ENCODE data around the gene HTR3A.

HTR3A gene

DNA sequence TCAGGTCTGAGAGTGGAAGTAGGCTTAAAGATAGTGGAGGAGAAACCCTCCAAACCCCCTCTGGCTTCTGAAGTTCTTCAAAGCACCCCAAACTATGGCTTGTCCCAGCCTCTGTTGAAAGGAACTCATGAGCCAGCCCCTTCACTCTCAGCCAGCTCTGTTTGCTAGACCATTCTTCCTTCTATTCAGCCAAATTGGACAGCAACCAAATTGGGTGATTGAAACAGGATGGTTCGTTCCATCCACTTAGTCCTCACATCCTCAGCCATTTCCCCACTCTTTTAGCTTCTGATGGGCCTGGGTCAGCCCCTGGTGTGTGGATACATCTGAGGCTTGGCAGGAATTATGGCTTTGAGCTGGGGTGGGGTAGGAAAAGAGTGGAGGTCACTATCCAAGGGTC lies 4.5 kb downstream of the HTR3A start:
- DNase-seq = no peak

DNA sequence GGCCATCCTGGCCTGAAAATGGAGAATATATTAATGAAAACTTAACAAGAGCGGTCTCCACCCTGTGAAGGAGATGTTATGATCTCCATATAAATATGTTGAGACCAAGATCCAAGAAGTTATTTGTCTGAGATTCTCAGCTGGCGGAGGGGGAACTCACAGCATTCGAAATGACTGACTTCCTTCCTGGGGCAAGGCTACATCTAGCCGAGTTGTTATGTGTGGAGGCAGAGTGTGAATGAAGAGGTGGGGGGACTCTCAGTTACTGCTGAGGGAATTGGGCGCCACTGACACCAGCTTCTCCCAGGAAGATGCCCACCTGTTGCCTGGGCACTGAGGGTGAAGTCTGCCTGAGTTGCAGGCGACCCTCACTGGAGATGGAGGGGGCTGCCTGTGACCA lies 5.9 kb downstream of the HTR3A start:
- no peak for DNase-seq

DNA sequence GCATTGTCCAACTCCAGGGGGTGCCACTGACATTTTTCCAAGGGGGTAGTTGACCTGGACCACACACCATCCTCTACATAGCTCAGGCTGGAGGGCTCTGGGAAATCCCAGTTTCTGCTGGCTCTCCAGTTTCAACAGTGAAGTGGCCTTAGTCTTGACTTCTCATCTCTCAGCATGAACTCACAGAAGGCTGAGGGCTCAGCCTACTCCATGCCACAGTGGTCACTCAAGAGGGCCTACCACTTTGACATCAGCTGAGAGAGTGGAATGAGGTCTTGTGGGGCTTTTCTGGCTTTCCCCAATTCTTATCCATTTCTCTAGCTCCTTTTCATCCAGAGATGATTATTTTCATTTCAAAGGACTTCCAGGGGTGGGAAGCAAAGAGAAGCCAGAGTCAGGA lies 7.4 kb downstream of the HTR3A start:
- no peak for DNase-seq

DNA sequence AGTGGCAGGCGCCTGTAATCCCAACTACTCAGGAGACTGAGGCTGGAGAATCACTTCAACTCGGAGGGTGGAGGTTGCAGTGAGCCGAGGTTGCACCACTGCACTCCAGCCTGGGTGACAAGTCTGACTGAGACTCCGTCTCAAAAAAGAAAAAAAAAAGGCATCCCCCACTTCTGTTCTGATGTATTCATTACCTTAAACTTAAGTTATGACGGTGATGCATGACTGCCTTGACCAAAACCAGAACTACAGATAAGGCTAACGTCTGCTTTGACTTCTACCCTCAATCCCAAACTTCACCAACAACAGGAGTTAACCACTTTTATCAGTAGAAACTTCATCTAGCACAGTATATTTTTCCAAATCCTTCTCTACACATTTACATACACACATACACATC lies 9.9 kb downstream of the HTR3A start:
- DNase-seq = no peak

DNA sequence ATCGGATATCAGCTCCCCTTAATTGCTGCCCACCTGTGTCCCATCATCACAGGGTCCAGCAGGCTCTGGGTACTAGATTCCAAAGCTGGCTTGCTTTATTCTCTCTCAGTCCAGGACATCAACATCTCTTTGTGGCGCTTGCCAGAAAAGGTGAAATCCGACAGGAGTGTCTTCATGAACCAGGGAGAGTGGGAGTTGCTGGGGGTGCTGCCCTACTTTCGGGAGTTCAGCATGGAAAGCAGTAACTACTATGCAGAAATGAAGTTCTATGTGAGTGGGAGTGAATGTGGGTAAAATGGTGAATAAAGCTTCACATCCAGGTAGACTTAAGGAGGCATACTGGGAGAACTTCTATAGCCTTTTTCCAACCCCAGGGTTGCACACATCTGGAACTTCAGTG lies 11.0 kb downstream of the HTR3A start:
- no peak for DNase-seq

DNA sequence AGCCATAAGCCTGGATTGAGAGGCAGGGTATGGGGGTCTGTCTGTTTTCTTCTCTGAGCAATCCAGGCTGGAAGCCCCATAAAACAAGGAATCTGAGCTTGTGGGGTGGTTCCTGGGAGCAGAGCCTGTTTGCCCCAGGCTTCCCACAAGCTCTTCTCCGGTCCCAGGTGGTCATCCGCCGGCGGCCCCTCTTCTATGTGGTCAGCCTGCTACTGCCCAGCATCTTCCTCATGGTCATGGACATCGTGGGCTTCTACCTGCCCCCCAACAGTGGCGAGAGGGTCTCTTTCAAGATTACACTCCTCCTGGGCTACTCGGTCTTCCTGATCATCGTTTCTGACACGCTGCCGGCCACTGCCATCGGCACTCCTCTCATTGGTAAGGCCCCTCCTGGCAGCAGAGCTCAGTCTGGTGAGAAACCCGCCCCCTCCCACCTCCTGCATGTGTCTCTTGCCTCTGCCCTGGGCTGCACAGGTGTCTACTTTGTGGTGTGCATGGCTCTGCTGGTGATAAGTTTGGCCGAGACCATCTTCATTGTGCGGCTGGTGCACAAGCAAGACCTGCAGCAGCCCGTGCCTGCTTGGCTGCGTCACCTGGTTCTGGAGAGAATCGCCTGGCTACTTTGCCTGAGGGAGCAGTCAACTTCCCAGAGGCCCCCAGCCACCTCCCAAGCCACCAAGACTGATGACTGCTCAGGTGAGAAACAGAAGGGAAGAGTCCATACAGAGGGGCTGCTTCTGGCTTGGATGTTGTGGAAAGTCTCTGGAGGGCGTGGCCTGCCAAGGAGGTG lies 11.6 kb downstream of the HTR3A start:
- no peak for DNase-seq

DNA sequence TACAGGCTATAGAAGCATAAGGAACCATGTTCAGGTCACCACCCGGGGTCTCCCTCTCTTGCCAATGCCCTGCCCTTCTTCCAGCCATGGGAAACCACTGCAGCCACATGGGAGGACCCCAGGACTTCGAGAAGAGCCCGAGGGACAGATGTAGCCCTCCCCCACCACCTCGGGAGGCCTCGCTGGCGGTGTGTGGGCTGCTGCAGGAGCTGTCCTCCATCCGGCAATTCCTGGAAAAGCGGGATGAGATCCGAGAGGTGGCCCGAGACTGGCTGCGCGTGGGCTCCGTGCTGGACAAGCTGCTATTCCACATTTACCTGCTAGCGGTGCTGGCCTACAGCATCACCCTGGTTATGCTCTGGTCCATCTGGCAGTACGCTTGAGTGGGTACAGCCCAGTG lies 14.5 kb downstream of the HTR3A start:
- DNase-seq = no peak

DNA sequence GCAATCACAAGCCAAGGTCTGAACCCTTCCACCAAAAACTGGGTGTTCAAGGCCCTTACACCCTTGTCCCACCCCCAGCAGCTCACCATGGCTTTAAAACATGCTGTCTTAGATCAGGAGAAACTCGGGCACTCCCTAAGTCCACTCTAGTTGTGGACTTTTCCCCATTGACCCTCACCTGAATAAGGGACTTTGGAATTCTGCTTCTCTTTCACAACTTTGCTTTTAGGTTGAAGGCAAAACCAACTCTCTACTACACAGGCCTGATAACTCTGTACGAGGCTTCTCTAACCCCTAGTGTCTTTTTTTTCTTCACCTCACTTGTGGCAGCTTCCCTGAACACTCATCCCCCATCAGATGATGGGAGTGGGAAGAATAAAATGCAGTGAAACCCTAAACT lies 15.0 kb downstream of the HTR3A start:
- no peak for DNase-seq

DNA sequence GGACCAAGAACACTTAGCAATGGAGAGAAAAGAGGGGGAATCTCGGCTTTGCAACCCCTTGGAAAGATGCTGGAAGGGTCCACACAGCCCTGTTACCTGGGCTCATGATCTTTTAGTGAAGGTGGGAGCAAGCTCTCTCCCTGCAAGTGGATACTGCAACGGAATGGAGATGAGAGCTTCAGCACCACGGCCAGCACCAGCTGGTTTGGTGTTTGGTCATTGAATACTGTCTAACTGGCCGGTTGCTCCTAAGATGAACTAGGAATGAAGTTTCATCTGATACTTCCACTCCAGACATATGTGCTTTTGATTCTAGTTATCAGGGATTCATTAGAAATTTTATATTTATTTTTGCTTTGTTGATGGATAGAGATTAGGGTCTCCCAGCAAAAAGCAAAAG lies 16.3 kb downstream of the HTR3A start:
- DNase-seq = peak; percentile 26 to 56 (median 38)

DNA sequence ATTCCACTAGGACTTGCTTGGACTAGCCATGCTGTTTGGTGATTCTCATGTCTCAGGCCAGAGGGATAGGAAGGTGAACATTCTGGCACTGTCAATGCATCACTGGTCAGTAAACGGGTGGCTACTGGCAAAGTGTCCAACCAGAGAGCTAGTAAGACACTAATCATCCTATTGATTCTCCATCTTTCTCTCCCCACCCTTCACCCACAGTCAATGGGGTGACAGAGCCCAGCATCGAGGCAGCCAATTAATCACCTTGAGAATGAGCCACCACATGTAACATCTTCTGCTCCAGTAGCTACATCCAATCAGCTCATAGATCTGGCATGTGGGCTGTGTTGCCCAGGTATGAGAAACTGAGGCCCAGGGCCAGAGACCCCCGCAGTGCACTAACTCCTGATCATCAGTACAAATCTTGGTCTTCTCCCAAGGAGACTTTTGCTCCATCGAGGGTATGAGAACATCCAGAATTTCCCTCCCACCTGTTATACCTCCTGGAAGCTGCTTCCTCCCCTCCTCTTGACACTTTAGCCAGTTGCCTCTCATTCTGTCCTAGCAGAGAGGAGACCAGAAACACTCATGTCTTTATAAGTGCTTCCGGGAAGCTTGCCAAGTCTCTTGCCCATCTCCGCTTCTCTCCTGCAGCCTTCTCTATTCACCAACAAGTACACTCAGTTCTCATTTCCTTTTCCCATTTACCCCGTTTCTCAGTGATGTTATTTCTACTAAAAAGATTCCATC lies 17.0 kb downstream of the HTR3A start:
- no peak for DNase-seq

DNA sequence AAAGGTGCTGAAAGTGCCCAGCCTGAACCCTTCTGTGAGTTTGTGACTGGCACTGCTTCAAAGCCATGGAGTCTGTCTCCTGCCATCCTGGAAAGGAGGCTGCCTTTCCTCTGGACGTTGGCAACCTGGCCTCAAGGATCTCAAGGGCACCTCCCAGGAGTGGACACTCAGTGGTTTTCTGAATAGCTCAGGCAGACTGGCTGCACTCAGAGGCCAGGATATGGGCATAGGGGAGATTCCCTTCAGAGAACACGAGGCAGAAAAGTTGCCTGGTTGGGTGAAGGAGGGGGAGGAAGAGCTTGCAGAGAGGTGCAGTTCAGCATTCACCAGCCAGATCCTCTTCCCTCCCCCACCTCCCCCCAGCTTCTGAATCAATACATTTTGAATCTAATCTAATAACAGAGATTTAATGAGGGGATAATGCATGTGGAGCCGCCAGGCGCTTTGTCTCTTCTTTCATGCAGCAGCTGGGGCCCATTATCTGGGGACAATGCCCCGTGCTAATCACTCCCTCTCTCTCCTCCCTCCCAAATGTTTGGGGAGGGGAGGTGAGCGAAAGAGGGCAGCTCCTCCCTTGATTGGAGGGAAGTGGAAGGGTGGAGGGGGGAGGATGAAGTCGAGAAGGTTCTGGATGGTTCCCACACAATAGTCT lies 17.7 kb downstream of the HTR3A start:
- no peak for DNase-seq

DNA sequence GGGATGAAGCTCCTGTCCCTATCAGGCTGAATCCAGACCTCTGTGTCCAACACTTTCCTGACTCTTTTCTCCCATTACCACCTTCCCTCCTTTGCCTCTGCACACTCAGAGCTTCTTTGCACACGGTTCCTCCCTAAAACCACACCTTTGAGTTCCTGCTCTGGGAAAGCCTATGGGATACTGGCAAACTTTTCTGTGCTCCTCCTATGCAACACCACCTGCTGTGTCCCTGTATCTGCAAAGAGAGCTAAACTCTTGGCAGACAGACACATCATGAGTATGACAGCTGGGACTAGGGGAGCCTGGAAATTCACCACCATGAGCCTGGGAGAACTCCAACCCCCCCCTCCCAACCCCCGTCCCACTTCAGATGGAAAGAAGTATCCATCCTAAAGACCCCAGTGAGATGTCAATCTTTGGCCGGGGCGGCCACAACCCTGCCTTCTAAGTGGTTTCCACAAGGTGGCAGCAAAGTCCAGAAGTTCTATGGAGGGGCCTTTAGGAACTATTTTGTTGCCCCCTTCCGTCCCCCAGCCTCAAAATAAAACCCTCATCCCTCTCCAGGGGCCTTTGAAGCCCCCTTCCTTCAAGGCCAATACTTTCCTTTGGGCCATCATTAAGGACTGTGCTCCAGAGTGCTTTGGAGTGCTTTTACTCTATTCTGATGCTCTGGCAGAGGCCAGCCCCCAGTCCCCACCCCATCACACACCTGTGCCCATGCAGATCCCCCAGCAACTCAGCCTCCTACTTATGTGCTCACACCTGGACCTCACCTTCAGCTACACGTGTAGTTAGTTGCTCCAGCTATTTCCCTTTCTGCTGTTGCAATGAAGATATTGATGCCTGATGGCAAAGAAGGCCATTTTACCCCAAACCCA lies 19.4 kb downstream of the HTR3A start:
- DNase-seq = peak; percentile 13 to 55 (median 36)

DNA sequence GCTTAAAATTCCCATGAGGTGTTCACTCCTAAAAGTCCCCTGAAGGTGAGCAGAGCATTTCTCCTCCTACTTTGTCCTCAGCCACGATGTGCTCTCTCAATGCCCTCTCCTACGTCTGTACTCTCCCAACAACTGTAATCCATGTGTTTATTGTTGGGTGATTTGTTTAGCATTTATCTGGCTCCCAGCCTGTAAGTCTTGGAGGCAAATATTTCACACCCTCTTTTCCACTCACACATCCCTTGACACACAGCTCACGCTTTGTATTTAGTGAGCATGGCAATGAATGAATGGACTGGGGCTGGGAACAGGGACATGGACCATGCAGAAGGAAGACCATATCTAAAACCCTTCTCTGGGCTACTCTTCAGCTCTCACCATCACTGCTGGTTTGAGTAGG lies 22.6 kb downstream of the HTR3A start:
- no peak for DNase-seq

DNA sequence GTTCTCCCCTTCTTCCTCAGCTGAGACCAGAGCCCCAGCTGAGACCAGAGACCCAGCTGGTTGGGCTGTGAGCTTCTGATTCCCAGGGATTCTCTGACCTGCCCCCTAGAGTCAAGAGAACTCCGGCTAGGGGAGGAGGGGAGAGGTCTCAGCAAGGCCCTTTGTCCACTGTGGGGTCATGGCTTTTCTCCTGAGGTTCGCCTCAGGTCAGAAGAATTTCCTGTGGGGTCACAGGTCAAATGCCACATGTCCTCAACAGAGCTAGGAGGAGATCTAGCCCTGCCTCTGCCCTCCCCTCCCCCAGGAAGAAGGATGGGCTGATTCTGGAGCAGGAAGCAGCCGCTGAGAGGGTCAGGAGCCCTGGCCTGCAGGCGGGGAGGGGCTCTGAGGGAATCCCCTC lies 23.7 kb downstream of the HTR3A start:
- DNase-seq = no peak

DNA sequence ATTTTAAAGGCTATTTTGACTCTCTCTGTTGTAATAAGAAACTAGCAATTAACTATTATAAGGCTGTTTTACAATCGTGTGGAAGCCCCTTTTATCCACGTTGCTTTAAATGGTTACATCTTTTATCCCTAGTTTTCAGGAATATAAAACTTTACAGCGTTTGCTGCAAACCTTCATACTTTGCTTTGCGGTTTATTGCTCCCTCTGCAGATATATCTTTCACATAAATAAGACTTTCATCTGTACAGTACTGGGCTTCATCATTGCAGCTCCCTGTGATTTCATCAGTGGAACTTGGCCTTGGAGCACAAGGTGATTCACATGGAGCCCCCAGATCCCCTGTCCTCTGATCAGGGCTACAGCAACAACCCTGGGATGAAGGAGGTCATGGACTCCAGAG lies 25.6 kb downstream of the HTR3A start:
- no peak for DNase-seq

DNA sequence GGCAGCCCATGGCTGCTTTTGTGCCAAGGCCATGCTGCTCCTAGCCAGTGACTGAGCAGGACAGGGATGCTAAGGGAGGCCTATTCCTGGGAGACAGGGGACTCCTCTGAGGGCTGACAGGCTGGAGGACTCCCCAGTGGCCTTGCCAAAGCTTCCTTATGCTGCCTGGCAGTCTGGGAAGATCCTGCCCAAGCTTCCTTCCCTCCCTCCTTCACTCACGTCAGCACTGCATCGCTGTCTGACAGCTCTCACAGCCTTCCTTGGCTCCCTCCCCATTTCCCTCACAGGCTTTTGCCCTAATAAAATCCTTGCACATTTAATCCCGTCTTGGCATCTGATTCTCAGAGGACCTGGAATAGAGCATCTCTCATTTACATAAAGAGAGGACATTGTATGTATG lies 26.5 kb downstream of the HTR3A start:
- DNase-seq = no peak

DNA sequence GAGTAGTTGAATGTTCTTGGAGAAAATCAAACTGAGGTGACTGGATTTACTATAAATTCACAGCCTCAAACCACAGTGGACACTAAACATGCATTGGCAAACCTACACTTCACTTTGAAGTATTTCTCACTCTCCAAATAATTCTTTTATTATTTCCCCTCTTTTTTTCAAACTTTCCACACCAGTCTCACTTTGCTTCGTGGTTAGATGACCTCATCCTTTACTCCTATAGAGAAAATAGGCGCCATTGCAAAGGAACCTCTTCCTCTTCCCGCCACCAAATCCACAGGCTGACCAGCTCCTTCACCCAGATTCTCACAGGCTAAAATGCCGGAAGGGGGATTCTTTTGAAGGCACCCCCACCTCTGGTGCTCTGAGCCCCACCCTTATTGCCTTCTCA lies 33.4 kb downstream of the HTR3A start:
- DNase-seq = peak in 1 of 4 experiments; percentile 11

DNA sequence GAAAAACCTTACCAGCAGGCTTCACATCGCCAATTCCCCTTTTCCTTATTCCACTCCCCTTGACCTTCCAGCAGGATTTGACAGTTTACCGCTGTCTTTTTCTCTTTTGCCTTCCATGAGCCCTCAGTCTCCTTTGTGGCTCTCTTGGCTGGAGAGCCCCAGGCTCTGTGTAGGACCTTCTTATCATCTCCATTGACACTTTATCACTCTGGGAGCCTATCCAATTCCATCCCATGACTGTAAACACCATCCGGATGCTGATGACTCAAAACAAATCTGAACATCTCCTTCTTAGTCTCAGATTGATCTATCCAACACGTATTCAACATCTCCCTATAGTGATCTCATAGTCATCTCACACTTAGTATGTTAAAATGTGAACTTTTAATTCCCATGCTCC lies 36.0 kb downstream of the HTR3A start:
- DNase-seq = no peak

DNA sequence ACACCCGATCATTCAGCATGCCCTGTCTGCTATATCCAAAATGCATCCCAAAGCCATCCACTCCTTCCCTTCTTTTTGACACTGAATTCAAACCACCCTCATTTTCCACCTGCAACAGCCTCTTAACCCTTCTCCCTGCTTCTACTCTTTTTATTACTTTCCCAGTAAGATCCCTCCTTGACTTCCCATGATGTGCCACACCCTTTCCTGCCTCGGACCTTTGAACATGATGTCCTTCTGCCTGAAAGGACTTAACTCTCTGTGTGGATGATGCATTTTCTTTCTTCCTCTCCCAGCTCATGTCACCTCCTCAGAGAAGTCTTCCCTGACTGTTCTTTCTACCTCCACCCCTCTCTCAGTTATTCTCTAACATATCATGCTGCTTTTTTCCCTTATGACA lies 36.5 kb downstream of the HTR3A start:
- DNase-seq = no peak

DNA sequence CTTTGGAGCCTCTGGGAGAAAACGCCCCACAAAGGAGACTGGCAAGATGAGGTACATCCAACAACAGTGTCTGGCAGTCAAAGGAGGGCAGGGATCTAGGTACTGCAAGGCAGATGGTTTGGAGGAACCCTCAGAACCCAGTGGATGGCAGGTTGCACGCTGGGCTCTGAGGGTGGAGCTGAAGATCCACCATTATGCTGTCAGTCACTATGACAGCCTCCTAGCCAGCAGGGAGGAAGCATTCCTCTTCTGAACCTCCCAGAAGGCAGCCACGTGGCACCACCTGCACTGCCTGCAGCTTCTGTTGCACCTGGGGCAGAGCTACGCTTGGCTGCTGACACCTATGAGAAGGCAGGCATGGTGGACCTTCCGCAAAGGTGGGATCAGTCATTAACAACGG lies 40.2 kb downstream of the HTR3A start:
- no peak for DNase-seq

DNA sequence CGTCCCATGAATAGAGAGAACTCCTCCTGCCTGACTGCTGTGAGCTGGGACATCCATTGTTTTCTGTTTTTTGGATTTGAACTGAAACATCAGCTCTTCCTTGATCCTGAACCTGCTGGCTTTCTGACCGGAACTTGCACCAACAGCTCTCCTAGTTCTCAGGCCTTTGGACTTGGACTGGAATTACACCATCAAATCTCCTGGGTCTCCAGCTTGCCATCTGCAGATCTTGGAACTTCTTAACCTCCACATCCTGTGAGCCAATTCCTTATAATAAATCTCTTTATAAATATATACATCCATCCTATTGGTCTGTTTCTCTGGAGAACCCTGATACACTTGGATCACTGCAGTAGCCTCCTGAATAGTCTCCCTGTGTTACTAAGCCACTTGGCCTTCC lies 42.1 kb downstream of the HTR3A start:
- DNase-seq = no peak

DNA sequence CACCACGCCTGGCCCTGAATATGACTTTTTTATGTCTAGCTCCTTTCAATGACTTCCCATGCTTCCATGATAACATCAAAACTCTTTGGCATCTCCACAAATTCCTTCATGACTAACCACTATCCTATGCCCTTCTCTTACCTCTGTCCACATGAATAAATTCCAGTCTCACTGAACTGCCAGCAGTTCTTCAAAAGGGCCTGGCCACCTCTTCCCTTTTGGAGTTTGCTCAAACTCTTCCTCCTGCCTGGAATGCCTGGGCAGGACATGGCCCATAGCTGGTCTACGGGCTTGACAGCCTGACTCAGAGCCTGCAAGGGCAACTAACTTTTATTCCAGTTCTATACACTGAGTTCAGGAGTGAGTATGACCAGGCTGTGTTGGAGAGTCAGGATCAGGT lies 42.8 kb downstream of the HTR3A start:
- no peak for DNase-seq

DNA sequence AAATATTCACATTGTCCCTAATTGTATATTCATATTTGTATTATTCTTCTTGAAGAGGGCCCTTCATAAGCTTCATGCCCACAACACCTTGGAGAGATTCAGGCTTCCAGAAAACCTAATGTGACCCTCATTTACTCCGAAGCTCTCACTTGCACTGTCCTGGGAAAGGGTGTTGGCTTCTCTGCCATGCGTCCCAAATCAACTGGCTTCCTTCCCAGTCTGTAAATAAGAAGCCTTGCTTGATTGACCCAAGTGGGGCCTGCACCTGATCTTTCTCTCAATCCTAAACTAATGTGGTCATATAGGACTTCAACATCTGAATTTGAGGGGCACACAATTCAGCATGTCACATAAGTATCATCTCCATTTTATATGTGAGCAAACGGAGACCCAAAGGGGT lies 44.1 kb downstream of the HTR3A start:
- no peak for DNase-seq
